ENCODE data around the gene PXYLP1. TPM values are rescaled to one million over a fixed set of nuclear protein-coding genes. Genes with fewer than 3 reads are reported as not detected.

The PXYLP1 gene
- total RNA-seq, 2 experiments from 2014 or later = 21.2 to 22.6 TPM

- H3K4me1 ChIP-seq (ENCODE audit: insufficient read depth, low read length) = no peaks in the 10 kb centered on the region
- peaks cover 5% of the 10 kb centered on the region for H3K27me3 Mint-ChIP-seq
- ATAC-seq (ENCODE audit: poor library complexity) = no peak
These were observed 12.7 kb upstream of the PXYLP1 start for GRCh38 chr3:141218926-141219325.

GRCh38 chr3:141223673-141224166, 7.9 kb upstream of the PXYLP1 start:
- Histone ChIP-seq H3K36me3 (ENCODE audit: insufficient read depth, low read length) (no peaks in the 10 kb centered on the region), H3K27ac (ENCODE audit: low read depth in 1 of 2, low read length in 2 of 2) (no peak overlapping the region), H3K4me3 (ENCODE audit: low read length) (no peak overlapping the region), H3K9me3 (ENCODE audit: control insufficient read depth in 1 of 2, insufficient read depth in 1 of 2, low read length in 2 of 2) (no peaks in the 10 kb centered on the region), H3K27me3 (ENCODE audit: control insufficient read depth in 1 of 2, insufficient read depth in 2 of 2, low read length in 2 of 2) (peaks cover 0 to 4% of the 10 kb centered on the region in 2 experiments), H3K4me1 (ENCODE audit: insufficient read depth, low read length) (no peaks in the 10 kb centered on the region)
- no peaks in the 10 kb centered on the region for H3K27me3 Mint-ChIP-seq
- no peak overlapping the region for H3K27ac Mint-ChIP-seq
- H3K36me3 Mint-ChIP-seq (ENCODE audit: low read depth) = no peaks in the 10 kb centered on the region
- POLR2A ChIA-PET = interaction anchor here (0.9 to 1.6 kb wide), 2 partner anchors 8 to 43 kb away, joined by 3 to 4 read pairs; partner anchors contain the start of gene PXYLP1
- CTCF ChIA-PET = no interaction called here
- no peak for TF ChIP-seq CTCF (IDR thresholded peaks at IDR 0.05)
- peaks cover 4% of the 10 kb centered on the region for H3K4me1 Mint-ChIP-seq (ENCODE audit: low read depth)
- H3K9me3 Mint-ChIP-seq = peaks cover 4% of the 10 kb centered on the region
- no peak for ATAC-seq (ENCODE audit: poor library complexity)
- DNase-seq = no peak
- intact Hi-C loops (cut with DNase I, micrococcal nuclease) = no loop called here
- no peak overlapping the region for H3K4me3 Mint-ChIP-seq

More at GRCh38 chr3:141218926-141219325, 12.7 kb upstream of the PXYLP1 start:
- peaks cover 0 to 4% of the 10 kb centered on the region in 2 experiments for H3K27me3 ChIP-seq (ENCODE audit: control insufficient read depth in 1 of 2, insufficient read depth in 2 of 2, low read length in 2 of 2)
- Mint-ChIP-seq H3K27ac (no peak overlapping the region), H3K4me1 (ENCODE audit: low read depth) (no peaks in the 10 kb centered on the region), H3K4me3 (no peak overlapping the region), H3K36me3 (ENCODE audit: low read depth) (no peaks in the 10 kb centered on the region), H3K9me3 (peaks cover 4% of the 10 kb centered on the region)
- ChIA-PET CTCF (no interaction called here), POLR2A (interaction anchor here (2.1 kb wide), 1 partner anchor 13 kb away, joined by 5 read pairs; the partner anchor contains the start of gene PXYLP1)
- DNase-seq = no peak
- no peaks in the 10 kb centered on the region for H3K9me3 ChIP-seq (ENCODE audit: control insufficient read depth in 1 of 2, insufficient read depth in 1 of 2, low read length in 2 of 2)
- no peak overlapping the region for H3K4me3 ChIP-seq (ENCODE audit: low read length)
- no peak overlapping the region for H3K27ac ChIP-seq (ENCODE audit: low read depth in 1 of 2, low read length in 2 of 2)
- H3K36me3 ChIP-seq (ENCODE audit: insufficient read depth, low read length) = no peaks in the 10 kb centered on the region
- TF ChIP-seq CTCF (IDR thresholded peaks at IDR 0.05) = no peak
- intact Hi-C loops (cut with DNase I, micrococcal nuclease) = no loop called here

- peaks cover 24% of the 10 kb centered on the region for H3K4me1 Mint-ChIP-seq (ENCODE audit: low read depth)
- H3K27me3 Mint-ChIP-seq = no peaks in the 10 kb centered on the region
These were observed 5.7 kb upstream of the PXYLP1 start for GRCh38 chr3:141225939-141226338.

More at GRCh38 chr3:141225939-141226338, 5.7 kb upstream of the PXYLP1 start:
- ATAC-seq (ENCODE audit: poor library complexity) = no peak
- Histone ChIP-seq H3K27ac (ENCODE audit: low read depth in 1 of 2, low read length in 2 of 2) (no peak overlapping the region), H3K4me1 (ENCODE audit: insufficient read depth, low read length) (peaks cover 8% of the 10 kb centered on the region), H3K4me3 (ENCODE audit: low read length) (no peak overlapping the region), H3K36me3 (ENCODE audit: insufficient read depth, low read length) (no peaks in the 10 kb centered on the region), H3K9me3 (ENCODE audit: control insufficient read depth in 1 of 2, insufficient read depth in 1 of 2, low read length in 2 of 2) (no peaks in the 10 kb centered on the region), H3K27me3 (ENCODE audit: control insufficient read depth in 1 of 2, insufficient read depth in 2 of 2, low read length in 2 of 2) (no peaks in the 10 kb centered on the region)
- intact Hi-C loops (cut with DNase I, micrococcal nuclease) = no loop called here
- ChIA-PET CTCF (no interaction called here), POLR2A (no interaction called here)
- no peak for TF ChIP-seq CTCF (IDR thresholded peaks at IDR 0.05)
- Mint-ChIP-seq H3K9me3 (peaks cover 4% of the 10 kb centered on the region), H3K27ac (no peak overlapping the region), H3K4me3 (no peak overlapping the region), H3K36me3 (ENCODE audit: low read depth) (peaks cover 3% of the 10 kb centered on the region)
- DNase-seq = no peak
